Measurements from ENCODE around the gene PRSS3.
"Not testable (repeated sequence)": the region's sequence is repeated elsewhere in the genome, so short reads cannot be mapped to it uniquely, and the experiment has no call there.

The PRSS3 gene

GRCh38 chr9:33787839-33788238 lies 7.5 kb upstream of the PRSS3 start:
- DNase-seq = no peak

- not testable (repeated sequence) for DNase-seq
These were observed 5.9 kb upstream of the PRSS3 start for GRCh38 chr9:33789429-33789828.

- DNase-seq = no peak
These were observed 4.2 kb upstream of the PRSS3 start for GRCh38 chr9:33791117-33791516.

GRCh38 chr9:33793496-33793895 lies 1.9 kb upstream of the PRSS3 start:
- not testable (repeated sequence) for DNase-seq

GRCh38 chr9:33794560-33794959 lies 801 bp upstream of the PRSS3 start:
- peak; percentile 47 for DNase-seq

- DNase-seq = no peak
These were observed 458 bp downstream of the PRSS3 start for GRCh38 chr9:33795819-33796218.

- not testable (repeated sequence) for DNase-seq
These were observed 1.3 kb downstream of the PRSS3 start for GRCh38 chr9:33796679-33797078.

- DNase-seq = no peak
These were observed 2.5 kb downstream of the PRSS3 start for GRCh38 chr9:33797837-33798236.

GRCh38 chr9:33798545-33798944 lies 3.2 kb downstream of the PRSS3 start:
- DNase-seq = no peak

- DNase-seq = no peak
These were observed 4.8 kb downstream of the PRSS3 start for GRCh38 chr9:33799928-33800704.

- DNase-seq = no peak
These were observed 5.5 kb downstream of the PRSS3 start for GRCh38 chr9:33800886-33801285.

GRCh38 chr9:33801943-33802500 lies 6.7 kb downstream of the PRSS3 start:
- DNase-seq = not testable (repeated sequence)

GRCh38 chr9:33804196-33804595 lies 8.8 kb downstream of the PRSS3 start:
- not testable (repeated sequence) for DNase-seq

GRCh38 chr9:33807156-33807555 lies 11.8 kb downstream of the PRSS3 start:
- DNase-seq = not testable (repeated sequence)

- not testable (repeated sequence) for DNase-seq
These were observed 13.6 kb downstream of the PRSS3 start for GRCh38 chr9:33808979-33809322.

GRCh38 chr9:33809506-33809905 lies 14.1 kb downstream of the PRSS3 start:
- DNase-seq = no peak

GRCh38 chr9:33813712-33814641 lies 18.6 kb downstream of the PRSS3 start:
- no peak for DNase-seq

- no peak for DNase-seq
These were observed 20.4 kb downstream of the PRSS3 start for GRCh38 chr9:33815781-33816180.

GRCh38 chr9:33816327-33817252 lies 21.2 kb downstream of the PRSS3 start, which contains the start of gene UBE2R2:
Gene UBE2R2, plus strand, starts transcription at chr9:33817160. Its CDS starts 598 bp downstream, at chr9:33817758.
- peak; percentile 93 for DNase-seq

GRCh38 chr9:33817327-33818166 lies 22.2 kb downstream of the PRSS3 start:
- DNase-seq = peak; percentile 63

- DNase-seq = no peak
These were observed 22.9 kb downstream of the PRSS3 start for GRCh38 chr9:33818167-33818846.

Measured in activated CD4-positive, alpha-beta T cell treated with anti-CD3 and anti-CD28 coated beads for 48 hours (primary cell).